SK-N-SH treated with all-trans-retinoic acid at 6 μM for 48 hours (cell line): ENCODE measurements around the gene KIAA1671.

Experiments used
- ATAC-seq: fragments of 200-7000 bp; cut with Tn5 transposase; 3 replicates; pipeline ENCODE4 v1.9.1; 2020; ENCODE audit warnings: mild to moderate bottlenecking, moderate library complexity
- ARNTL ChIP-seq: fragments of 450-650 bp; formaldehyde crosslinking; IDR thresholded peaks from 2 replicates; pipeline ENCODE4 v1.5.0; 2020; ENCODE audit warnings: low read depth, mild to moderate bottlenecking, moderate library complexity, borderline replicate concordance
- BACH2 ChIP-seq: fragments of 250-450 bp; sonication (Bioruptor Pico); IDR thresholded peaks from 2 replicates; pipeline ENCODE4 v1.9.0; 2021; ENCODE audit warnings: mild to moderate bottlenecking, borderline replicate concordance
- CREB5 ChIP-seq: fragments of 250-450 bp; sonication (Bioruptor Pico); IDR thresholded peaks from 2 replicates; pipeline ENCODE4 v1.5.1; 2020; ENCODE audit warnings: low read depth, mild to moderate bottlenecking, moderate library complexity
- CSDC2 ChIP-seq: fragments of 250-450 bp; sonication (Bioruptor Pico); IDR thresholded peaks from 2 replicates; pipeline ENCODE4 v1.5.0; 2020; ENCODE audit warnings: mild to moderate bottlenecking, moderate library complexity
- GLIS3 ChIP-seq: fragments of 250-450 bp; sonication (Bioruptor Pico); IDR thresholded peaks from 2 replicates; pipeline ENCODE4 v1.5.0; 2020; ENCODE audit warnings: mild to moderate bottlenecking, moderate library complexity
- ISL1 ChIP-seq: fragments of 250-450 bp; sonication (Bioruptor Pico); IDR thresholded peaks from 2 replicates; pipeline ENCODE4 v2.1.2; 2022; ENCODE audit warnings: mild to moderate bottlenecking, moderate library complexity
- OSR1 ChIP-seq: fragments of 250-450 bp; sonication (Bioruptor Pico); IDR thresholded peaks from 2 replicates; pipeline ENCODE4 v1.8.0; 2022; ENCODE audit warnings: moderate library complexity, mild to moderate bottlenecking, inconsistent platforms
- POU6F1 ChIP-seq: fragments of 250-450 bp; sonication (Bioruptor Pico); IDR thresholded peaks from 2 replicates; pipeline ENCODE4 v1.8.0; 2021; ENCODE audit warnings: low read depth, mild to moderate bottlenecking, moderate library complexity, borderline replicate concordance
- PPARA ChIP-seq: fragments of 250-450 bp; sonication (Bioruptor Pico); IDR thresholded peaks from 2 replicates; pipeline ENCODE4 v1.5.0; 2020; ENCODE audit warnings: mild to moderate bottlenecking, borderline replicate concordance
- RARB ChIP-seq: fragments of 250-450 bp; sonication (Bioruptor Pico); IDR thresholded peaks from 2 replicates; pipeline ENCODE4 v1.8.0; 2021; ENCODE audit warnings: mild to moderate bottlenecking, moderate library complexity
- SNAI2 ChIP-seq: fragments of 250-450 bp; sonication (Bioruptor Pico); IDR thresholded peaks from 2 replicates; pipeline ENCODE4 v1.5.0; 2020; ENCODE audit warnings: mild to moderate bottlenecking, moderate library complexity
- TCF4 ChIP-seq: fragments of 250-450 bp; sonication (Bioruptor Pico); IDR thresholded peaks from 2 replicates; pipeline ENCODE4 v1.8.0; 2021; ENCODE audit warnings: mild to moderate bottlenecking, moderate library complexity, borderline replicate concordance
- TOX ChIP-seq: fragments of 250-450 bp; sonication (Bioruptor Pico); IDR thresholded peaks from 2 replicates; pipeline ENCODE4 v1.8.0; 2021; ENCODE audit warnings: mild to moderate bottlenecking, moderate library complexity, borderline replicate concordance
- ZC3H10 ChIP-seq: fragments of 250-450 bp; sonication (Bioruptor Pico); IDR thresholded peaks from 2 replicates; pipeline ENCODE4 v1.5.1; 2021; ENCODE audit warnings: mild to moderate bottlenecking, moderate library complexity
- ZFP3 ChIP-seq: fragments of 250-450 bp; sonication (Bioruptor Pico); IDR thresholded peaks from 2 replicates; pipeline ENCODE4 v1.5.0; 2020; ENCODE audit warnings: mild to moderate bottlenecking, moderate library complexity
- ZFP30 ChIP-seq: fragments of 450-650 bp; formaldehyde crosslinking; IDR thresholded peaks from 2 replicates; pipeline ENCODE4 v1.5.0; 2022; ENCODE audit warnings: mild to moderate bottlenecking, moderate library complexity
- ZNF565 ChIP-seq: fragments of 450-650 bp; formaldehyde crosslinking; conservative IDR thresholded peaks from 2 replicates; pipeline ENCODE4 v1.5.0; 2020; ENCODE audit warnings: low read depth, mild to moderate bottlenecking, moderate library complexity
- ZNF70 ChIP-seq: fragments of 450-650 bp; formaldehyde crosslinking; IDR thresholded peaks from 2 replicates; pipeline ENCODE4 v1.5.0; 2020; ENCODE audit warnings: mild to moderate bottlenecking, moderate library complexity
- ZNF8 ChIP-seq: fragments of 450-650 bp; formaldehyde crosslinking; IDR thresholded peaks from 2 replicates; pipeline ENCODE4 v1.5.0; 2020; ENCODE audit warnings: mild to moderate bottlenecking, moderate library complexity
- TF ChIP-seq, protein P1 (sequence below): fragments of 250-450 bp; sonication (Bioruptor Pico); IDR thresholded peaks from 2 replicates; pipeline ENCODE4 v1.8.0; 2020; ENCODE audit warnings: mild to moderate bottlenecking, moderate library complexity, borderline replicate concordance
- TF ChIP-seq, protein P2 (sequence below): fragments of 250-450 bp; sonication (Bioruptor Pico); IDR thresholded peaks from 2 replicates; pipeline ENCODE4 v1.5.1; 2021; ENCODE audit warnings: mild to moderate bottlenecking, moderate library complexity

The KIAA1671 gene

DNA sequence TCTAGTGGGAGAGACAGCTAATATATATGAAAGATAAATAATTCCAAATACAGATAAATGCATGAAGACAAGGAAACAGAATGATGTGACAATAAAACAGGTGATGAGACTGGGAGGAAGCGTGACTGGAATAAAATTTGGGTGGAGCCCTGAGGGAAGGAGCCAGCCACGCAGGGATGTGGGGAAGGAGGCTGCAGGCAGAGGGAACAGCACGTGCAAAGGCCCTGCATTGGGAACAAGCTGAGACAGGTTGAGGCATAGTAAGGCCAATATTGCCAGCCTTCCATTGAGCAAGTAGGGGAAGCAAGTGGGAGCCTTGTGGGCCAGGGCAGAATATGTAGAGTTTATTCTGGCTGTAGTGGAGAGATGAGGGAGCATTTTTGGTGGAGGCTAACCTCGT, 139.6 kb downstream of the KIAA1671 start (continued):
- TF ChIP-seq, protein P1, sequence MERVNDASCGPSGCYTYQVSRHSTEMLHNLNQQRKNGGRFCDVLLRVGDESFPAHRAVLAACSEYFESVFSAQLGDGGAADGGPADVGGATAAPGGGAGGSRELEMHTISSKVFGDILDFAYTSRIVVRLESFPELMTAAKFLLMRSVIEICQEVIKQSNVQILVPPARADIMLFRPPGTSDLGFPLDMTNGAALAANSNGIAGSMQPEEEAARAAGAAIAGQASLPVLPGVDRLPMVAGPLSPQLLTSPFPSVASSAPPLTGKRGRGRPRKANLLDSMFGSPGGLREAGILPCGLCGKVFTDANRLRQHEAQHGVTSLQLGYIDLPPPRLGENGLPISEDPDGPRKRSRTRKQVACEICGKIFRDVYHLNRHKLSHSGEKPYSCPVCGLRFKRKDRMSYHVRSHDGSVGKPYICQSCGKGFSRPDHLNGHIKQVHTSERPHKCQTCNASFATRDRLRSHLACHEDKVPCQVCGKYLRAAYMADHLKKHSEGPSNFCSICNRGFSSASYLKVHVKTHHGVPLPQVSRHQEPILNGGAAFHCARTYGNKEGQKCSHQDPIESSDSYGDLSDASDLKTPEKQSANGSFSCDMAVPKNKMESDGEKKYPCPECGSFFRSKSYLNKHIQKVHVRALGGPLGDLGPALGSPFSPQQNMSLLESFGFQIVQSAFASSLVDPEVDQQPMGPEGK = no peak
- TF ChIP-seq TOX (CRISPR knock-in tag) (no peak), GLIS3 (no peak), ZNF565 (no peak)

GRCh38 chr22:25094579-25094978, 142.1 kb downstream of the KIAA1671 start:
- TF ChIP-seq POU6F1 (CRISPR knock-in tag) (no peak), RARB (no peak), BACH2 (CRISPR knock-in tag) (no peak), PPARA (CRISPR knock-in tag) (no peak), ZC3H10 (no peak), ZFP3 (CRISPR knock-in tag) (no peak), TOX (CRISPR knock-in tag) (no peak), ZNF70 (no peak)
- TF ChIP-seq, protein P1 = no peak

DNA sequence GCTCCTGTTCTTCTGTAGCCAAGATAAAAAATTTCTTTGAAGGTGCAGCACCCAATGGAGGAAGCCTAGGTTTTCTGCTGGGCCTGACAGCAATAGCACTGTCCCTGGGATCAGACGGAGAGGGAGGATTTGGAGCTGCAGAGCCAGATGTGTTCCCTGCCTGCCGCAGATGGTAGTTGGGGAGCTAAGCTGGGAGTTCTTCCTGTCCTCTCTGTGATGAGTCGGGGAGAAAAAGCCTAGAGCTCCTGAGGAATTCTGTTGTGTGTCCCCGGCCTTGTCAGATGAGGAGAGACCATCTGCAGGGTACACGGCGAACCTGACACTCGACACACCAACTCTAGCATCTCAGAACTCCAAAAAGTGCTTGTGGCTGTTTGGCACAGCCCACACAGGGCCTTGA, 143.4 kb downstream of the KIAA1671 start:
- ATAC-seq = no peak
- TF ChIP-seq ZNF565 (no peak), ZC3H10 (no peak), ZNF70 (no peak), TOX (CRISPR knock-in tag) (no peak), OSR1 (no peak), ISL1 (CRISPR knock-in tag) (no peak), ZFP3 (CRISPR knock-in tag) (no peak), CSDC2 (CRISPR knock-in tag) (no peak), BACH2 (CRISPR knock-in tag) (no peak), CREB5 (CRISPR knock-in tag) (no peak), PPARA (CRISPR knock-in tag) (no peak), ZNF8 (CRISPR knock-in tag) (no peak), SNAI2 (CRISPR knock-in tag) (no peak), ZFP30 (CRISPR knock-in tag) (no peak), TCF4 (CRISPR knock-in tag) (no peak), ARNTL (no peak)
- TF ChIP-seq, protein P2, sequence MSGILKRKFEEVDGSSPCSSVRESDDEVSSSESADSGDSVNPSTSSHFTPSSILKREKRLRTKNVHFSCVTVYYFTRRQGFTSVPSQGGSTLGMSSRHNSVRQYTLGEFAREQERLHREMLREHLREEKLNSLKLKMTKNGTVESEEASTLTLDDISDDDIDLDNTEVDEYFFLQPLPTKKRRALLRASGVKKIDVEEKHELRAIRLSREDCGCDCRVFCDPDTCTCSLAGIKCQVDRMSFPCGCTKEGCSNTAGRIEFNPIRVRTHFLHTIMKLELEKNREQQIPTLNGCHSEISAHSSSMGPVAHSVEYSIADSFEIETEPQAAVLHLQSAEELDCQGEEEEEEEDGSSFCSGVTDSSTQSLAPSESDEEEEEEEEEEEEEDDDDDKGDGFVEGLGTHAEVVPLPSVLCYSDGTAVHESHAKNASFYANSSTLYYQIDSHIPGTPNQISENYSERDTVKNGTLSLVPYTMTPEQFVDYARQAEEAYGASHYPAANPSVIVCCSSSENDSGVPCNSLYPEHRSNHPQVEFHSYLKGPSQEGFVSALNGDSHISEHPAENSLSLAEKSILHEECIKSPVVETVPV (CRISPR knock-in tag) = no peak
- TF ChIP-seq, protein P1 = no peak

More at GRCh38 chr22:25094579-25094978, 142.1 kb downstream of the KIAA1671 start:
- no peak for ATAC-seq
